Psoas muscle (tissue), 8 donors: ENCODE data around the gene COL4A2. TPM values are rescaled to one million over a fixed set of nuclear protein-coding genes. Genes with fewer than 3 reads are reported as not detected.

ENCODE experiments used
- ATAC-seq, 4 donors: fragments of 200-7000 bp; cut with Tn5 transposase; one replicate each; pipeline ENCODE4 v1.9.1; 2020; ENCODE audit warnings: moderate library complexity in 3 of 4, mild to moderate bottlenecking in 2 of 4
- DNase-seq, 2 donors: peaks; one replicate each; pipeline ENCODE4 v3.0.0-alpha.2; 2020
- H3K27ac ChIP-seq: fragments of 200-600 bp; one replicate; pipeline ENCODE4 v1.8.0; 2022
- H3K27me3 ChIP-seq, 3 donors: fragments of 200-600 bp in 1 of 3; one replicate each; pipeline versions ENCODE4 v1.6.1 to v1.8.0; 2013 to 2022; ENCODE audit warnings: low read length in 2 of 3, mild to moderate bottlenecking in 2 of 3, moderate library complexity in 1 of 3; ENCODE audit not compliant: insufficient read depth in 3 of 3
- H3K36me3 ChIP-seq, 2 donors: fragments of 200-600 bp in 1 of 2; one replicate each; pipeline versions ENCODE4 v1.6.1 to v1.8.0; 2013 to 2022; ENCODE audit warnings: low read depth in 1 of 2, mild to moderate bottlenecking in 1 of 2, moderate library complexity in 1 of 2; ENCODE audit not compliant: insufficient read depth in 1 of 2
- H3K4me1 ChIP-seq: fragments of 200-600 bp; one replicate; pipeline ENCODE4 v1.8.0; 2022
- H3K4me3 ChIP-seq: fragments of 200-600 bp; one replicate; pipeline ENCODE4 v1.8.0; 2022; ENCODE audit warnings: mild to moderate bottlenecking
- H3K9me3 ChIP-seq: fragments of 200-600 bp; one replicate; pipeline ENCODE4 v1.8.0; 2022
- WGBS, 3 donors: extraction: QIAGEN DNeasy Blood & Tissue Kit; methylation state at CpG; one replicate each; pipeline versions ENCODE4 v1.1.6 to v1.1.7; 2013; 5-methylcytosine and 5-hydroxymethylcytosine counted together
- intact Hi-C, 2 donors: fragments of 100-400 bp; cut with DNase I; formaldehyde crosslinking; loops; one replicate each; pipeline versions ENCODE4 v1.11.0 to v1.14.2; 2022
- polyA plus RNA-seq, 3 donors: library from polyadenylated mRNA; stranded (reverse); fragments of 200-250 nt; gene quantifications; one replicate each; pipeline ENCODE4 v1.2.3, GENCODE V29; 2013
- total RNA-seq, 4 donors: library from RNA; stranded (reverse); fragmentation: NEBNext Ultra II Directional in 2 of 4; extraction: Animal tissue kit (Norgen Biotek cat#: 25700) in 2 of 4; gene quantifications; one replicate each; pipeline versions ENCODE4 v1.2.1 to v1.2.4, GENCODE V29; 2021 to 2023
- TF ChIP-seq, protein P1 (sequence below): fragments of 200-600 bp; IDR thresholded peaks from one replicate; pipeline ENCODE4 v1.8.0; 2022; ENCODE audit warnings: antibody characterized with exemption
- donor health status: healthy with polysubstance abuse.
- donor health status: DM: no; HTN: no; CAD: no; lungs with moderate emphysema.
- donor health status: Bipolar disorder and iron deficiency.
- donor health status: healthy.
- donor health status: DM: yes; HTN: yes; CAD: no.
- donor health status: DM: no; HTN: no; CAD: no.
- donor health status: DM: no; HTN: no; CAD: no.
- donor health status: DM: yes; HTN: yes; CAD: no.

The COL4A2 gene
- total and polyA plus RNA-seq, 7 donors, result 25.8 to 84.5 (median 57.8) TPM

DNA sequence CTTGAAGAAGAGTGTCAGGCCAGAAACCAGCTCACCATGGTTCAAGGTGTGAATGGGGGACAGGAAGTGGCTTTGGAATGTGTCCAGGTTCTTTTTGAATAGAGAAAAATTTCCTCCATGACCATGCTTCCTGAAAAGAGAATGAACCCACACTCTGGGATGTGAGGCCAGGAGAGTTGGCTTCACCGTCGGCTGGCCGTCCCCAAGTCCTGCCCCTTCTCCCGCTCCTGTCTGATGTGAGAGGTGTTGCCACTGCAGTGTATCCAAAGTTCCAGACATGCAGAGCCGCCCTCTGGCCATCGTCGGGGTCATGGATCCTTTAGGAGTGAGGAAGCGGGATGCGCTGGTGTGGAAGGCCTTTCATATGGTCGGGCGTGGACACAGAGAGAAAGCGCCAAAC lies 101.2 kb downstream of the COL4A2 start:
- no peaks in the 10 kb centered on the region for H3K36me3 ChIP-seq
- TF ChIP-seq, protein P1, sequence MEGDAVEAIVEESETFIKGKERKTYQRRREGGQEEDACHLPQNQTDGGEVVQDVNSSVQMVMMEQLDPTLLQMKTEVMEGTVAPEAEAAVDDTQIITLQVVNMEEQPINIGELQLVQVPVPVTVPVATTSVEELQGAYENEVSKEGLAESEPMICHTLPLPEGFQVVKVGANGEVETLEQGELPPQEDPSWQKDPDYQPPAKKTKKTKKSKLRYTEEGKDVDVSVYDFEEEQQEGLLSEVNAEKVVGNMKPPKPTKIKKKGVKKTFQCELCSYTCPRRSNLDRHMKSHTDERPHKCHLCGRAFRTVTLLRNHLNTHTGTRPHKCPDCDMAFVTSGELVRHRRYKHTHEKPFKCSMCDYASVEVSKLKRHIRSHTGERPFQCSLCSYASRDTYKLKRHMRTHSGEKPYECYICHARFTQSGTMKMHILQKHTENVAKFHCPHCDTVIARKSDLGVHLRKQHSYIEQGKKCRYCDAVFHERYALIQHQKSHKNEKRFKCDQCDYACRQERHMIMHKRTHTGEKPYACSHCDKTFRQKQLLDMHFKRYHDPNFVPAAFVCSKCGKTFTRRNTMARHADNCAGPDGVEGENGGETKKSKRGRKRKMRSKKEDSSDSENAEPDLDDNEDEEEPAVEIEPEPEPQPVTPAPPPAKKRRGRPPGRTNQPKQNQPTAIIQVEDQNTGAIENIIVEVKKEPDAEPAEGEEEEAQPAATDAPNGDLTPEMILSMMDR, result no peak
- no peak for ATAC-seq
- no peaks in the 10 kb centered on the region for H3K9me3 ChIP-seq
- peaks cover 33% of the 10 kb centered on the region for H3K4me1 ChIP-seq
- H3K27ac ChIP-seq, result peak overlapping the region; percentile 50
- no peaks in the 10 kb centered on the region for H3K27me3 ChIP-seq
- no peak overlapping the region for H3K4me3 ChIP-seq
- DNase-seq, result no peak
- intact Hi-C loops, result no loop called here
- WGBS, 3 donors, result 77 to 80% (median 78%) methylated on average over 12 of the region's 12 CpGs

DNA sequence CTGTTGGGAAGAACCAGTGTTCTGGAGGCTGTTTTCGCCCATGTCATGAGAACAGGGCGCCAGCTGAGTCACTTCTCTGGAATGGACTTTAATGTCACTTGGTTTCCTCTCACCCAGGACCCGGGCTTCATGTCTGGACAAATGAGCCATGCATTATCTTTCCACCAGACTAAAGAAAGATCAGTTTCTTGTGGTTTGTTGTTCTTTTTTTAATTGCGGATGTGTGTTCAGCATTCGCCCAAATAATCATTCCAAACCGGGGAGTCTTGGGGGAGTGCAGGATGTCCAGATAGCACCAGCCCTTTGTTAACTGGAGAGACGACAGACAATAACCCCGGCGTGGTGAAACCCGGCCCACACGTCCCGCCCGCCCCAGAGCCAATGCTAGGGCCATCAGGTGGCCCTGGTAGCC lies 102.5 kb downstream of the COL4A2 start:
- Histone ChIP-seq H3K9me3 (no peaks in the 10 kb centered on the region), H3K27ac (peak overlapping the region; percentile 38), H3K27me3 (no peaks in the 10 kb centered on the region), H3K4me1 (peaks cover 34% of the 10 kb centered on the region), H3K4me3 (no peak overlapping the region), H3K36me3 (no peaks in the 10 kb centered on the region)
- intact Hi-C loops, result no loop called here
- ATAC-seq (no peak), DNase-seq (no peak)
- 63 to 67% (median 66%) methylated on average over 13 of the region's 13 CpGs for WGBS, 3 donors
- TF ChIP-seq, protein P1, result no peak

DNA sequence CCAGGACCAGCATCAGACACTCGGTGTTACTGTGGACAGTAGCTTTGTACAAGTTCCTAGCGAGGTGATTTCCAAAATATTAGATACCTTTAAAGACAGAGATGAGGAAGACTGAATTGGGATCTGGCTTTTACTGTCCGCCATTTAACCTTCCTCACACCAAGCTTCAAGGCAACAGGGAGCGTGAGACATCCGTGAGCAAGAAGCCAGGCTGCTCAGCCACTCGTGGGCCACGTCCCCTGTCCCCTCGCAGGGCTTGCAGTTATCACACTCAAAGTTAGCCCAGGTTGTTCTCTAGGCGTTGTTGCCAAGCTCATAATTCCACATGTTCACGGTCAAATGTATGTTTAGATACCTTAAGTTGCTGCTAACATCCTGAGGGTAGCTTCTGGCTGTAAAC lies 102.9 kb downstream of the COL4A2 start:
- no peaks in the 10 kb centered on the region for H3K36me3 ChIP-seq
- intact Hi-C loops, result loop anchor here (5.0 to 10.0 kb wide), 4 partner anchors 103 to 1448 kb away; partner anchors contain the start of genes COL4A1 (in 1 of the 2) and COL4A2 (in 1 of the 2)
- ATAC-seq, result no peak
- H3K4me3 ChIP-seq, result no peak overlapping the region
- H3K9me3 ChIP-seq, result no peaks in the 10 kb centered on the region
- peak overlapping the region; percentile 38 for H3K27ac ChIP-seq
- no peak for DNase-seq
- no peaks in the 10 kb centered on the region for H3K27me3 ChIP-seq
- H3K4me1 ChIP-seq, result peaks cover 34% of the 10 kb centered on the region
- TF ChIP-seq, protein P1, result no peak
- 79 to 82% (median 80%) methylated on average over 10 of the region's 10 CpGs for WGBS, 3 donors

DNA sequence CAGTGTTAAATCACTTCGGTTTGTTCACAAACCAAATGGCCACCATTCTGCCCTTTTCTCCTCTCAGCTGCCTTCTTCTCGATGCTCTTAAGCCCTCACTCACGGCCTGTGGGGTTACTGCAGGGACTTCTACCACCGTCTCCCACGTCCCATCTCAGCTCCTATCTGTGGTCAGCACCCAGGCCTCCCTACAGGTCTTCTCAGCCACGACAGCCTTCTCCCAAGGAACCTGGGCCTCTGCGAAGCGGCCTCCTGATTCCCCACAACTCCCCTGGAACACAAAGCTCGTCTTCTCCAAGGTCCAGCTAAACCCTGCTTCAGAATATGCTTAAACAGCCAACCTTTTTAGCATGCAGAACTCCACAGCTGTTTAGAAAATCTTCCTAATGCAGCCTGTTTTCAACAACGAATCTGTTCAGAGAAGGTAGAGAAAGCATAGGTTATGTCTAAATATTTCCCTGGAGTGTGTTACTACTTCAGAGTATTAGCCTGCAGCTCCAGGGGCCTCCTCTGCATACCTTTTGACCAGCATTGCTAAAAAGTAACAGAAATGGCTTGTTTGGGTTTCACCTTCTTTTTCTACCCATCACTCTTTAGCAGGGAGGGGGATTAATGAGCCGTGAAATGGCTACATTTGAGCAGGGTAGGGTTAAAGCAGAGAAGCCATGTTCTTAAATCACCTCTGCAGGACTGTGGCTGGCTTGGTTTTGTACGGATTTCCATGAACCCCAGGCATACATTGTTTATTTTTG lies 104.0 kb downstream of the COL4A2 start:
- no peaks in the 10 kb centered on the region for H3K27me3 ChIP-seq
- WGBS, 3 donors, result 51 to 63% (median 51%) methylated on average over 12 of the region's 12 CpGs
- DNase-seq (no peak), ATAC-seq (no peak)
- TF ChIP-seq, protein P1, result no peak
- H3K4me1 ChIP-seq, result peaks cover 36% of the 10 kb centered on the region
- H3K4me3 ChIP-seq, result no peak overlapping the region
- no peaks in the 10 kb centered on the region for H3K9me3 ChIP-seq
- H3K27ac ChIP-seq, result peak overlapping the region; percentile 82
- intact Hi-C loops, result loop anchor here (5.0 to 10.0 kb wide), 4 partner anchors 104 to 1449 kb away; partner anchors contain the start of genes COL4A1 (in 1 of the 2) and COL4A2 (in 1 of the 2)
- H3K36me3 ChIP-seq, result no peaks in the 10 kb centered on the region
